NOMO-1 treated with dmso at 0.1 percent for 144 hours (cell line): ENCODE data around the gene SEPHS2.
"Not testable (repeated sequence)": the region's sequence is repeated elsewhere in the genome, so short reads cannot be mapped to it uniquely, and the experiment has no call there.

Source experiments
- DNase-seq: peaks from one replicate; lab custom pipeline; 2025; ENCODE audit not compliant: unreplicated experiment; lab: John Stamatoyannopoulos, UW

SEPHS2 gene

DNA sequence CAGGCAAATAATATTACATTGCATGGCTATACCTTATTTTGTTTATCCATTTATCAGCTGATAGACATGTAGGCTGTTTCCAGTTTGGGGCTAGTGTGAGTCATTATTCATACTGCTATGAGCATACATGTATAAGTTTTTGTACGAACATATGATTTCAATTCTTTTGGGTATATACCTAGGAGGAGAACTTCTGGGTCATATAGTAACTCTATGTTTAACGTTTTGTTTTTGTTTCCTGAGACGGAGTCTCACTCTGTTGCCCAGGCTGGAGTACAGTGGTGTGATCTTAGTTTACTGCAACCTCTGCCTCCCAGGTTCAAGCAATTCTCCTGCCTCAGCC lies 24.5 kb upstream of the SEPHS2 start:
- DNase-seq, result no peak

DNA sequence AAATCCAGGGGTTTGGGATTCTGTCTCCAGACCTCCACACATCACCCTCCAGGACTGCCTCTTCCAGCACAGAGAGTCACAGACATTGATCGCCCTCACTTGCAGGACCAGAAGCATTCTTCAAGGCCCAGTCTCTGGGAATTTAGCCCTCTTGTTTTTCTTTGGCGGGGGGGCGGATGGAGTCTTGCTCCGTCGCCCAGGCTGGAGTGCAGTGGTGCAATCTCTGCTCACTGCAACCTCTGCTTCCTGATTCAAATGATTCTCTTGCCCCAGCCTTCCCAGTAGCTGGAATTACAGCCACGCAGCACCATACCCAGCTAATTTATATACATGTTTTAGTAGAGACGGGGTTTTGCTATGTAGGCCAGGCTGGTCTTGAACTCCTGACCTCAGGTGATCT lies 18.4 kb upstream of the SEPHS2 start:
- DNase-seq, result no peak

DNA sequence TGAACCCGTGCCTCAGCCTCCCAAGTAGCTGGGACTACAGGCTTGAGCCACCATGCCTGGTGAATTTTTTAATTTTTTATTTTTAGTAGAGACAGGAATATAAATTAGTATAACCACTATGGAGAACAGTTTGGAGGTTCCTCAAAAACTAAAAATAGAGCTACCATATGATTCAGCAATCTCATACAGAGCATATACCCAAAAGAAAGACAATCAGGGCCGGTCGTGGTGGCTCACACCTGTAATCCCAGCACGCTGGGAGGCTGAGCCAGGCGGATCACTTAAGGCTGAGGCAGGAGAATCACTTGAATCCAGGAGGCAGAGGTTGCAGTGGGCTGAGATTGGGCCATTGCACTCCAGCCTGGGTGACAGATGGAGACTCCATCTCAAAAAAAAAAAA lies 15.8 kb upstream of the SEPHS2 start:
- DNase-seq, result not testable (repeated sequence)

DNA sequence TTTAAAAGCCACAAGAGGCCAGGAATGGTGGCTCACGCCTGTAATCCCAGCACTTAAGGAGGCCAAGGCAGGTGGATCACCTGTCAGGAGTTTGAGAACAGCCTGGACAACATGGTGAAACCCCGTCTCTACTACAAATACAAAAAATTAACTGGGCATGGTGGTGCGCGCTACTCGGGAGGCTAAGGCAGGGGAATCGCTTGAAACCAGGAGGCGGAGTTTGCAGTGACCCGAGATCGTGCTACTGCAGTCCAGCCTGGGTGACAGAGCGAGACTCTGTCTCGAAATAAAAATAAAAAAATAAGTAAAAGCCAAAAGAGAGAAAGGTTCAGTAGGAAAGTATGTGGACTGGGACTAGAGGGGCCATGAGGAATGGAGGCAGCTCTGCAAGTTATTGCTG lies 13.8 kb upstream of the SEPHS2 start:
- DNase-seq, result no peak

DNA sequence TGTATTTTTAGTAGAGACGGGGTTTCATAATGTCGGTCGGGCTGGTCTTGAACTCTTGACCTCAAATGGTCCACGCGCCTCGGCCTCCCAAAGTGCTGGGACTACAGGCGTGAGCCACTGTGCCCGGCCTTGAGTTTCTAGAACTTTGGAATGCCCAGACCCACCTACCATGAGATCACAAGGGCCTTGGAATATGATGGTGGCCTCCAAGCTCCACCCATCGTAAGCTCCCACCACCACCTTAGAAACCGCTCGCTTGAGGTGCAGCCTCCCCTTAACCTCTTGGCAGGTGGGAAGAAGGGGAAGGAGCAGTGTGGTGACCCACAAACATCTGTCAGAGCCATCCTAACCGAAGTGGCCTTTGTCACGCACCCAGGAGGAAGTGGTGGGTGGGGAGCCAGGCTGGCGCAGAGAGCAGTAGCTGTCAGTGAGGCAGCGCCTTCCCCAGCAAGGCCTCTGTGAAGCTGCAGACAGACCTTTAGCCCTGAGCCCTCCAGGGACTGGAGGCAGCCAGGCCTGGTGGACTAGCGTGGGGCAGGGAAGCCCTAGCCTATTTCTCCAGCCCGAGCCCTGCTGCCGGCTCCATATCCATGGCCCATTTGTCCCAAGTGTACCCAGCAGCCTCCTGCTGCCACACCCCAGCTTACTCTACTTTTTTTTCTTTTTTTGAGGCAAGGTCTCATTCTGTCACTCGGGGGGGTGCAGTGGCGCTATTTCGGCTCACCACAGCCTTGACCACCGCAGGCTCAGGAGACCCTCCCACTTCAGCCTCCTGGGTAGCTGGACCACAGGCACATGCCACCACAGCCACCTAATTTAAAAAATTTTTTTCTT lies 13.1 kb upstream of the SEPHS2 start:
- DNase-seq, result peak; percentile 97

- DNase-seq, result no peak
Observed at GRCh38 chr16:30457743-30458560, 12.3 kb upstream of the SEPHS2 start.

GRCh38 chr16:30457256-30457655 lies 11.6 kb upstream of the SEPHS2 start:
- no peak for DNase-seq

GRCh38 chr16:30456302-30456701 lies 10.6 kb upstream of the SEPHS2 start:
- no peak for DNase-seq

GRCh38 chr16:30452709-30453580 lies 7.3 kb upstream of the SEPHS2 start:
- not testable (repeated sequence) for DNase-seq

DNA sequence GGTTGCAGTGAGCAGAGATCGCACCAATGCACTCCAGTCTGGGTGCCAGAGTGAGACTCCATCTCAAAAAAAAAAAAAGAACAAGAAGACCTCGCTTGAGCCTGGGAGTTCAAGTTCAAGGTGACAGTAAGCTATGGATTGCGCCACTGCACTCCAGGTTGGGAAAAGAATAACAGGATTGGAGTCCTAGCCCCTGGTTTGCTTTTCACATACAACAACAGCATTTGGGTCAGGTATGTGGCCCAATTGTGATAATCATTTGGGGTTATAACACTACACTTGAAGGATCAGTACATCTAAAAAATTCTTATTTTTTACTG lies 3.4 kb upstream of the SEPHS2 start:
- no peak for DNase-seq

DNA sequence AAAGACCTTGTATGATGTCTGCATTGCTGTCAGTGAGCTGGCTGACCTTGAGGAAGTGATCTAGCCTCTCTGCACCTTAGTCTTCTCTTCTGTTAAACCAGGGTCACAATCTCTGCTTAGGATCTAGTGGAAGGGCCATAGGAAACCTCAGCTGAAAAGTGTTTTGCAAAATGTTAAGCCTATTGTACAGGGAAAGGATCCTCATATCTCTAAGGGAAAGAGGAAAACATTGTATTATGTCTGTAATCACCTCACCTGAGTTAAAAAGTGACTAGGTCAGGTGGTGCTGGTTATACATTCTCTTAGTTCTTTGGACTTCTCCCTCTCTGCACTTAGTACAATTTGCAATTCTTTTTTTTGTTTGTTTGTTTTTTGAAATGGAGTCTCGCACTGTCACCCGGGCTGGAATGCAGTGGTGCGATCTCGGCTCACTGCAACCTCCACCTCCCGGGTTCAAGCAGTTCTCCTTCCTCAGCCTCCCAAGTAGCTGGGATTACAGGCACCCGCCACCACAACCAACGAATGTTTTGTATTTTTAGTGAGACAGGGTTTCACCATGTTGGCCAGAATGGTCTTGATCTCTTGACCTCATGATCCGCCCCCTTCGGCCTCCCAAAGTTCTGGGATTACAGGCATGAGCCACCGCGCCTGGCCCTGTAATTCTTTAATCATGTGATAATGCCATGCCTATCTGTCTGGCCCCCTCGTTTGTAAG lies 2.0 kb upstream of the SEPHS2 start:
- DNase-seq, result no peak

- DNase-seq, result no peak
Observed at GRCh38 chr16:30446203-30446595, 525 bp upstream of the SEPHS2 start.

GRCh38 chr16:30445149-30445407 lies 596 bp downstream of the SEPHS2 start:
- no peak for DNase-seq

GRCh38 chr16:30444231-30445148 lies 1.2 kb downstream of the SEPHS2 start:
- no peak for DNase-seq

DNA sequence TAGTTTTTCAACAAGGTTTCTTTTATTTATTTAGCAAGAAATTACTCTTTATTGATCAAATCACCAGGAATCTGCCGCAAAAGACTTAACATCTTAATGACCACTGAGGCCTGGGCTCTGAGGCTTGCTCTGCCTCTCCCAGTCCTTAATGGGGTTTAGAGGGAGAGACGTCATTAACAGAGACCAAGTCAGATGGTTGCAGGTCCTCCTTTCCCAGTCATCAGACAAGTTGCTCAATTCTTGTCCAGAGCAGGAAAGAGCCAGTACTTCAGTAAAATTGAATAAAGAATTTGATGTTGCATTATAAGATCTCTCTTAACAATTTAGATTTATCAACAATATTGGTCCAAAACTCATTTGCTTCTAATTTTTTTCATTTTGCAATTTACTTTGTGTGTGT lies 2.0 kb downstream of the SEPHS2 start:
- no peak for DNase-seq

GRCh38 chr16:30439720-30440348 lies 5.8 kb downstream of the SEPHS2 start:
- DNase-seq, result no peak

DNA sequence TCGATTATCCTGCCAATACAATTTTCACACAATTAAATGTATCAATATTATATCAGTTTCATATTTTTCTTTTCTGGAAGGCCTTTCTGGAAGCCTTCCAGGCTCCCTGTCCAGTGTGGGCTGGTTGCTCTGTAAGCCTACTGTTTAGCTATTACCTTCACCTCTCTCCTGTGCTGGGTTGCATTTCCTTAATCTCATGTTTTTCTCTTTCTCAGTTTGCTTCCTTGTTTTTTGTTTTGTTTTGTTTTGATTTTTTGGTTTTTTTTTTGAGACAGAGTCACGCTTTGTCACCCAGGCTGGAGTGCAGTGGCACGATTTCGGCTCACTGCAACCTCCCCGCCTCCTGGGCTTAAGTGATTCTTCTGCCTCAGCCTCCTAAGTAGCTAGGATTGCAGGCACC lies 6.8 kb downstream of the SEPHS2 start:
- no peak for DNase-seq

DNA sequence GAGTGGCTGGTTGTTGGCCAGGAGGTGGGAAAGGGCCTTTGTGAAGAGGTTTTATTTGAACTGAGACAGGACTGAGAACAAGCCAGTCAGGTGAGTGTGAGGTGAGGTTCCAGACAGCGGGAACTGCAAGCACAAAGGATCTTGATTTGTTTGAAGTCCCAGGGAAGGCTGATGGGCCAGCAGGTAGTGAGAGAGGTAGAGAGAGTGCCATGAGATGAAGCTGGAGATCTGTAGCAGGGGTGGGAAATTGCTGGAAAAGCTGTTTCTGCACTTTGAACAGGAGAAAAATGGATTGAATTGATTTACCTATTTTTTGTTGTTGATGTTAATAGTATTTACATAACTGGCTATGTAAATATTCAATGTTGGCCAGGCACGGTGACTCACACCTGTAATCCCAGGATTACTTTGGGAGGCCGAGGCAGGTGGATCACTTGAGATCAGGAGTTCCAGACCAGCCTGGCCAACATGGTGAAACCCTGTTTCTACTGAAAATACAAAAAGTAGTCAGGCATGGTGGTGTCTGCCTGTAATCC lies 8.1 kb downstream of the SEPHS2 start:
- no peak for DNase-seq

- DNase-seq, result no peak
Observed at GRCh38 chr16:30434852-30435251, 10.8 kb downstream of the SEPHS2 start.
